Upper lobe of left lung (tissue), 4 donors: ENCODE data around the gene CCDC102B.

ENCODE experiments used
- CTCF ChIP-seq, 6 experiments: fragments of 450-650 bp in 4 of 6; fragments of 200-600 bp in 2 of 6; sonication (generic) in 2 of 6; IDR thresholded peaks; one replicate each; pipeline ENCODE4 v1.5.1; 2016 to 2019; ENCODE audit warnings: antibody characterized with exemption in 6 of 6
- EP300 ChIP-seq, 4 donors: sonication (generic); formaldehyde crosslinking; IDR thresholded peaks; one replicate each; pipeline ENCODE4 v1.5.1; 2017; ENCODE audit warnings: antibody characterized with exemption in 4 of 4, control low read depth in 2 of 4
- POLR2A ChIP-seq, 4 donors: fragments of 450-650 bp; IDR thresholded peaks; one replicate each; pipeline ENCODE4 v1.5.1; 2016 to 2017; ENCODE audit warnings: antibody characterized with exemption in 4 of 4, mild to moderate bottlenecking in 2 of 4

GRCh38 chr18:68830256-68831045, 32.6 kb downstream of the CCDC102B start:
- TF ChIP-seq POLR2A (IDR thresholded peaks at IDR 0.05) (no peak), EP300 (IDR thresholded peaks at IDR 0.05) (no peak), CTCF (IDR thresholded peaks at IDR 0.05) (no peak)
